H1 (cell line): ENCODE measurements around the gene KCNJ12. TPM values are rescaled to one million over a fixed set of nuclear protein-coding genes. Genes with fewer than 3 reads are reported as not detected.

Source experiments
- ATF3 ChIP-seq: IDR thresholded peaks from 2 replicates; pipeline ENCODE4 v1.6.1; 2011; ENCODE audit warnings: low read depth, mild to moderate bottlenecking, low read length; ENCODE audit not compliant: insufficient read depth
- CBX5 ChIP-seq: fragments of 300-800, 300-1000 bp; sonication (generic); IDR thresholded peaks from 2 replicates; pipeline ENCODE4 v1.7.1; 2016; ENCODE audit warnings: antibody characterized with exemption, low read length, low read depth
- RNF2 ChIP-seq: fragments of 200-900, 300-1000 bp; sonication (generic); IDR thresholded peaks from 2 replicates; pipeline ENCODE4 v1.7.1; 2016; ENCODE audit warnings: borderline replicate concordance, low read depth, mild to moderate bottlenecking, antibody characterized with exemption, low read length; ENCODE audit not compliant: poor library complexity, severe bottlenecking; ENCODE audit errors: missing control alignments
- SIN3A ChIP-seq, 2 experiments: IDR thresholded peaks in 1 of 2; conservative IDR thresholded peaks in 1 of 2; 2 replicates each; pipeline ENCODE4 v1.6.1; 2011 to 2012; ENCODE audit warnings: low read length in 2 of 2, improper control_type of control experiment in 1 of 2, low read depth in 1 of 2, mild to moderate bottlenecking in 1 of 2
- SP2 ChIP-seq: IDR thresholded peaks from 2 replicates; pipeline ENCODE4 v1.6.1; 2012; ENCODE audit warnings: mild to moderate bottlenecking, low read length, inconsistent platforms
- polyA plus RNA-seq, 7 experiments: library from polyadenylated mRNA; depleted of rRNA in 3 of 7; stranded (reverse) in 5 of 7; unstranded in 2 of 7; fragments of >200 nt in 5 of 7; fragments of 200-250 nt in 2 of 7; gene quantifications; 1 replicate in 5 of 7; 2 replicates in 1 of 7; 4 replicates in 1 of 7; pipeline versions ENCODE4 v1.2.1 to v1.2.3, GENCODE V29; 2011 to 2013; ENCODE audit warnings: missing spikeins in 2 of 7, mixed read lengths in 2 of 7
- total RNA-seq: library from RNA; stranded (reverse); fragmentation: NEBNext Ultra II Directional; extraction: Animal tissue kit (Norgen Biotek cat#: 25700); gene quantifications from 2 replicates; pipeline ENCODE4 v1.2.1, GENCODE V29; 2021
- TF ChIP-seq, protein P1 (sequence below), 3 experiments: IDR thresholded peaks; 1 replicate in 2 of 3; 2 replicates in 1 of 3; pipeline versions ENCODE4 v1.5.1 to v1.6.1; 2011; ENCODE audit warnings: low read length in 3 of 3, mild to moderate bottlenecking in 3 of 3, inconsistent platforms in 2 of 3, low read depth in 1 of 3, moderate library complexity in 1 of 3; ENCODE audit not compliant: insufficient read depth in 1 of 3; ENCODE audit errors: control extremely low read depth in 1 of 3
- TF ChIP-seq, protein P2 (sequence below): IDR thresholded peaks from 2 replicates; pipeline ENCODE4 v1.6.1; 2012; ENCODE audit warnings: inconsistent platforms

KCNJ12 gene
- total and polyA plus RNA-seq, 2 of the 8 experiments (the other 6 are each of a cell fraction or from before 2014, with no cell fraction given): 1.2 to 1.5 TPM

- TF ChIP-seq, protein P1, sequence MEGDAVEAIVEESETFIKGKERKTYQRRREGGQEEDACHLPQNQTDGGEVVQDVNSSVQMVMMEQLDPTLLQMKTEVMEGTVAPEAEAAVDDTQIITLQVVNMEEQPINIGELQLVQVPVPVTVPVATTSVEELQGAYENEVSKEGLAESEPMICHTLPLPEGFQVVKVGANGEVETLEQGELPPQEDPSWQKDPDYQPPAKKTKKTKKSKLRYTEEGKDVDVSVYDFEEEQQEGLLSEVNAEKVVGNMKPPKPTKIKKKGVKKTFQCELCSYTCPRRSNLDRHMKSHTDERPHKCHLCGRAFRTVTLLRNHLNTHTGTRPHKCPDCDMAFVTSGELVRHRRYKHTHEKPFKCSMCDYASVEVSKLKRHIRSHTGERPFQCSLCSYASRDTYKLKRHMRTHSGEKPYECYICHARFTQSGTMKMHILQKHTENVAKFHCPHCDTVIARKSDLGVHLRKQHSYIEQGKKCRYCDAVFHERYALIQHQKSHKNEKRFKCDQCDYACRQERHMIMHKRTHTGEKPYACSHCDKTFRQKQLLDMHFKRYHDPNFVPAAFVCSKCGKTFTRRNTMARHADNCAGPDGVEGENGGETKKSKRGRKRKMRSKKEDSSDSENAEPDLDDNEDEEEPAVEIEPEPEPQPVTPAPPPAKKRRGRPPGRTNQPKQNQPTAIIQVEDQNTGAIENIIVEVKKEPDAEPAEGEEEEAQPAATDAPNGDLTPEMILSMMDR (IDR thresholded peaks at IDR 0.05; ENCODE audit: control extremely low read depth in 1 of 3, insufficient read depth in 1 of 3, low read depth in 1 of 3, low read length in 3 of 3): no peak
- TF ChIP-seq ATF3 (no peak), SIN3A (conservative IDR thresholded peaks at IDR 0.05 in 1 of 2, IDR thresholded peaks at IDR 0.05 in 1 of 2; ENCODE audit: low read depth in 1 of 2, low read length in 2 of 2) (no peak), SP2 (no peak), RNF2 (no peak), CBX5 (no peak)
- TF ChIP-seq, protein P2, sequence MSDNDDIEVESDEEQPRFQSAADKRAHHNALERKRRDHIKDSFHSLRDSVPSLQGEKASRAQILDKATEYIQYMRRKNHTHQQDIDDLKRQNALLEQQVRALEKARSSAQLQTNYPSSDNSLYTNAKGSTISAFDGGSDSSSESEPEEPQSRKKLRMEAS: no peak
- TF ChIP-seq, all 59 proteins: peak for 0
These were observed 86.1 kb downstream of the KCNJ12 start (continued) for GRCh38 chr17:21462237-21462636.
